Hematopoietic multipotent progenitor cell (in vitro differentiated cells): ENCODE measurements around the gene GJB2. TPM values are rescaled to one million over a fixed set of nuclear protein-coding genes. Genes with fewer than 3 reads are reported as not detected.
A peak's percentile ranks its signal among the peaks of the same experiment; 100 is the strongest.

Source experiments
- DNase-seq, 3 donors: peaks; one replicate each; pipeline ENCODE4 v3.0.0-alpha.2; 2011 to 2015; ENCODE audit warnings: low read depth in 2 of 3, low spot score in 2 of 3
- total RNA-seq: library from RNA; depleted of rRNA; stranded (reverse); fragments of >200 nt; gene quantifications from one replicate; pipeline ENCODE4 v1.2.3, GENCODE V29; 2012

Gene GJB2
- total RNA-seq, 1 donor = not detected

- DNase-seq = peak in 1 of 3 donors; percentile 28
These were observed 596 bp upstream of the GJB2 start for GRCh38 chr13:20193162-20193906.

GRCh38 chr13:20192158-20192835 lies 441 bp downstream of the GJB2 start:
- no peak for DNase-seq

GRCh38 chr13:20191311-20192157 lies 1.2 kb downstream of the GJB2 start:
- peak in 1 of 3 donors; percentile 28 for DNase-seq

- DNase-seq = no peak
These were observed 2.0 kb downstream of the GJB2 start for GRCh38 chr13:20190481-20191310.

- no peak for DNase-seq
These were observed 2.7 kb downstream of the GJB2 start for GRCh38 chr13:20190076-20190475.

GRCh38 chr13:20188667-20189553 lies 3.8 kb downstream of the GJB2 start:
- peak in 2 of 3 donors; percentile 68 to 85 for DNase-seq

- DNase-seq = no peak
These were observed 6.0 kb downstream of the GJB2 start for GRCh38 chr13:20186771-20187170.

- DNase-seq = no peak
These were observed 7.2 kb downstream of the GJB2 start for GRCh38 chr13:20185366-20186056.

- peak; percentile 52 to 82 (median 69) for DNase-seq
These were observed 10.4 kb downstream of the GJB2 start for GRCh38 chr13:20182231-20182846.

- no peak for DNase-seq
These were observed 11.6 kb downstream of the GJB2 start for GRCh38 chr13:20181188-20181587.

GRCh38 chr13:20178156-20178555 lies 14.6 kb downstream of the GJB2 start:
- no peak for DNase-seq

- DNase-seq = no peak
These were observed 15.5 kb downstream of the GJB2 start for GRCh38 chr13:20177049-20177831.

GRCh38 chr13:20175907-20176652 lies 16.7 kb downstream of the GJB2 start:
- no peak for DNase-seq

GRCh38 chr13:20175406-20175794 lies 17.3 kb downstream of the GJB2 start:
- no peak for DNase-seq

- DNase-seq = peak in 2 of 3 donors; percentile 88 to 89
These were observed 17.9 kb downstream of the GJB2 start for GRCh38 chr13:20174656-20175405.

GRCh38 chr13:20173116-20173746 lies 19.5 kb downstream of the GJB2 start:
- no peak for DNase-seq
